Cerebellar nuclear complex (tissue), 1 donor: ENCODE data around the gene VPS11.

Experiments used
- DNase-seq, 2 experiments: peaks; one replicate each; lab custom pipeline; 2025; lab: John Stamatoyannopoulos, UW

Gene VPS11

DNA sequence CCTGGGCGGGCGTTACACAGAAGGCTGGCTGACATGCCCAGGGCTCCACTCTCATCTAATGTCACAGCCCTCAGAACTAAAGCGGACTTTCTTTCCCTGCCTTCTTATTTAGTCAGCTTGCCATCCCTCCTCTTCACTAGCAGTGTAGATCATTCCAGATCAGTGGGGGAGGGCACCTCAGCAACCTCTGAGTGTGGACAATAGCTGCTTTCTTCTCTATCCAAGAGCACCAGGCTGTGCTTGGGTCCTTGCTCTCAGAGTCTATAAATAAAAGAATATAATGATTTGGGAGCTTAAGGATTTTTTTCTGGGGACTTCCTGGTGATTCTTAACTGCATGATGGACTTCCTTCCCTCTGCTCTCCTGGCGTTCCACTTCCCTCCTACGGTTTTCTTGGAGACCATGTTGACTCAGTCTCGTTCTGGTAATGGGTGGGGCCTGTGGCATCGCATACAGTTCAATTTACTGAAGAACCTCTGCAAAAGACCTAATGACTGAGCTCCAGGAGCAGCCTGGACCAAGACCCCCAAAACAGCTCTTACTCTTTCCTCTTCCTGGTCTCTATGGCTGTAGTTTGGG lies 14.2 kb downstream of the VPS11 start:
- no peak for DNase-seq

DNA sequence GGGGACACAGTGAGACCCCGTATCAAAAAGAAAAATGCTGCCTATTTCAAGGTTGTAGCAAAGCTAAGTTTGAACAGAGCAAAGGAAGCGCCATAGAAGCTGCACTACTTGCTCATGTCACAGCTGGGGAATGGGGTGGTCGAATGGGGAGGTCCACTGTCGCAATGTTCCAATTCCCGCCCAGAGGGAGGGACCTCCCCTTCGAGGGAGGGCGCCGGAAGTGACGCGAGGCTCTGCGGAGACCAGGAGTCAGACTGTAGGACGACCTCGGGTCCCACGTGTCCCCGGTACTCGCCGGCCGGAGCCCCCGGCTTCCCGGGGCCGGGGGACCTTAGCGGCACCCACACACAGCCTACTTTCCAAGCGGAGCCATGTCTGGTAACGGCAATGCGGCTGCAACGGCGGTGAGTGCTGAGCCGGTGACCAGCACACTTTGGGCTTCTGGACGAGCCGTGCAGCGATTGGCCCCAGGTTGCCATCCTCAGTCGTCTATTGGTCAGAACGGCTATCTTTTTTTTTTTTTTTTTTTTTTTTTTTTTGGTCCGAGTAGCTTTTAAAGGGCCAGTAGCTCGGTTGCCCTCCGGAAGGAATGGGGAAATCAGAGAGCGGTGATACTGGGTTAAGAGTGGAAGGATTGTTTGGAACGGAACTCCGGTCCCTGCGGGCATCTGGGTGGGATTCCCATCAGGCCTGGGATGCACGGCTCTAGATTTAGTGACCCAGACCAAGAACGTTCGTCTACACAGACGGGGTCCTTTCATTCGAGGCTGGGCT lies 17.2 kb downstream of the VPS11 start, which contains the start of gene HMBS:
Gene HMBS (plus strand): TSS at position 219 of the 774 bp plus-strand sequence. CDS start 153 bp downstream, at position 372.
- peak; percentile 60 to 91 for DNase-seq

DNA sequence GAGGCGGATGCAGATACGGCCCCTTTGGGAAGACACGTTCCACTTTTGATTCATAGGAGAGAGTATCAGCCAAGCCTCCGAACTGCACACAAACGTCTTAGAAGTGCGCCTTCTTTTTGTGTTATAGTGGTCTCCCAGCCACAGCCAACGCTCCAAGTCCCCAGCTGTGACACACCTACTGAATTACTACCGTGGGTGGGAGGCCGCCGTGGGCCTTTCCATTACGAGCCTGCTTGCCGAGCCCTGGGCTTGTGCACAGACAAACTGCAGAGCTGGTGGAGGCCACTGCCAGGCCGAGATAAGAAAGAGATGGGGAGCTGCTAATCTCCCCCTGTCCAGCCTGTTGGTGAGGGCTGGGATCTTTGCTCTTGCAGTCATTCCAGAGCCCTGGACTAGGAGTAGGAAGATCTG lies 17.8 kb downstream of the VPS11 start:
- no peak for DNase-seq

DNA sequence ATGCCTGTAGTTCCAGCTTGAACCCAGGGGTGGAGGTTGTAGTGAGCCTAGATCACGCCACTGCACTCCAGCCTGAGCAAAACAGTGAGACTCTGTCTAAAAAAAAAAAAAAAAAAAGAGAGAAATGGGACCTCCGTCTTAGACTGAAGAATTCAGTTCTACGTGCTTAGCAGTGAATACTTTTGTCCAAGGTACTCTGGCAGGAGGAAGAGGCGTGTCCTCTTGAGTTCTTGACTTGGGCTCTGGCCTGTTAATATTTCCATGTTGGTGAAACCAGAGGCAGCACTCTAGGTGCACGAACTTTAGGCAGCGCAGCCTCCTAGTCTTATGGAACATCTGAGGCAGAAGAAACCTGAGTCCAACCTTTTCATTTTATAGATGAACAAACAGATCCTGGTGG lies 19.5 kb downstream of the VPS11 start:
- no peak for DNase-seq

DNA sequence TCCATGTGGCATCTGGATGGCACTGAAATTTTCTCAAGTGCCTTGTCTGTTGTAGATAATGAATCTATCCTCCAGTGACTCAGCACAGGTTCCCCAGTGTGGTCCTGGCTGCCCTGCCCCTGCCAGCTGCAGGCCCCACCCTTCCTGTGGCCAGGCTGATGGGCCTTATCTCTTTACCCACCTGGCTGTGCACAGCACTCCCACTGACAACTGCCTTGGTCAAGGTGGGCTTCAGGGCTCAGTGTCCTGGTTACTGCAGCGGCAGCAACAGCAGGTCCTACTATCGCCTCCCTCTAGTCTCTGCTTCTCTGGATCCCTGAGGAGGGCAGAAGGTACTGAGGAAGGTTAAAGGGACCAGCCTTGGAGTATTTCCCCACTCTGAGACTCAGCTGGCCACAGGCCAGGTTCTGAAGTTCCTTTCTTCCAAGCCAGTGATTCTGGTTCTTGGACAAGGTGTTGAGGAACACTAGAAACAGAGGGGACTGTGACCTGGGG lies 20.2 kb downstream of the VPS11 start:
- DNase-seq: no peak

DNA sequence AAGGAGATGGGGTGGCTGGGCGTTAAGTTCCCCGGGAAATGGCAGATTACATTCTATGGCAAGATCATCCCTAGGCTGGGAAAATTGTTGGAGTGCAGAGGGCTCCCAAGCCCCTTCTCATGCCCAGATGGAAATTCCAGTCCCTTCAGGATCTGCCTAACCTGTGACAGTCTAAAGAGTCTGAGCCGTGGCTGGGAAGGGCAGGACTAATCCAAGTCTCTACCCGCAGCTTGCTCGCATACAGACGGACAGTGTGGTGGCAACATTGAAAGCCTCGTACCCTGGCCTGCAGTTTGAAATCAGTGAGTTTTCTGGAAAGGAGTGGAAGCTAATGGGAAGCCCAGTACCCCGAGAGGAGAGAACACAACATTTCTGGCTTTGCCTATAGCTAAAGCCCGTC lies 20.8 kb downstream of the VPS11 start:
- DNase-seq: no peak

DNA sequence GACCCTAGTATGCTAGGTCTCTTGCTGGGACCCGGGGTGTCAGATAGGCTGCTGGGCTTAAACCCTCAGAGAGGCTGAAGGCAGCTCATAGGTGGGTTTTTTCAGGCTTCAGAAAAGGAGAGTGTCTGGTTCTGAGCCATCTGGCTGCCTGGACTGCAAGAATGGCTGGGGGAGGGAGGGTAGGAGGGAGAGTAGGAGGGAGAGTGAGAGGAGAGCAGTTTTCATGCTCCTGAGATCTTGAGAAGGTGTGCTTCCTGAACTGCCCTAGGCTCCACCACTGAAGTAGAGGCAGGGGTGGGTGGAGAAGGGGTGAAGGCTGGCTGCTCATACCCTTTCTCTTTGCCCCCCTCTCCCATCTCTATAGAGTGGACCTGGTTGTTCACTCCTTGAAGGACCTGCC lies 21.7 kb downstream of the VPS11 start:
- DNase-seq: no peak

DNA sequence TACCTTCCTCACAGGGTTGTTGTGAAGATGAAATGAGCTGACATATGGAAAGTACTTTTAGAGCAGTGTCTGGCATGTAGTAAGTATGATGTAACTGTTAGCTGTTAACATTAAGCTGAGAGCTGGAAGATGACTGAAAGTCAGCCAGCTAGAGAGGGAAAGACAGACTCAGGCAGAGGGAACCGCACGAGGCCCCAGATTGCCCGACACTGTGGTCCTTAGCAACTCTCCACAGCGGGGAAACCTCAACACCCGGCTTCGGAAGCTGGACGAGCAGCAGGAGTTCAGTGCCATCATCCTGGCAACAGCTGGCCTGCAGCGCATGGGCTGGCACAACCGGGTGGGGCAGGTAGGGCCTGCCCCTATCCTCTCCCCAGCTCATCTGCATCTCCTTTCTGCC lies 23.6 kb downstream of the VPS11 start:
- no peak for DNase-seq

DNA sequence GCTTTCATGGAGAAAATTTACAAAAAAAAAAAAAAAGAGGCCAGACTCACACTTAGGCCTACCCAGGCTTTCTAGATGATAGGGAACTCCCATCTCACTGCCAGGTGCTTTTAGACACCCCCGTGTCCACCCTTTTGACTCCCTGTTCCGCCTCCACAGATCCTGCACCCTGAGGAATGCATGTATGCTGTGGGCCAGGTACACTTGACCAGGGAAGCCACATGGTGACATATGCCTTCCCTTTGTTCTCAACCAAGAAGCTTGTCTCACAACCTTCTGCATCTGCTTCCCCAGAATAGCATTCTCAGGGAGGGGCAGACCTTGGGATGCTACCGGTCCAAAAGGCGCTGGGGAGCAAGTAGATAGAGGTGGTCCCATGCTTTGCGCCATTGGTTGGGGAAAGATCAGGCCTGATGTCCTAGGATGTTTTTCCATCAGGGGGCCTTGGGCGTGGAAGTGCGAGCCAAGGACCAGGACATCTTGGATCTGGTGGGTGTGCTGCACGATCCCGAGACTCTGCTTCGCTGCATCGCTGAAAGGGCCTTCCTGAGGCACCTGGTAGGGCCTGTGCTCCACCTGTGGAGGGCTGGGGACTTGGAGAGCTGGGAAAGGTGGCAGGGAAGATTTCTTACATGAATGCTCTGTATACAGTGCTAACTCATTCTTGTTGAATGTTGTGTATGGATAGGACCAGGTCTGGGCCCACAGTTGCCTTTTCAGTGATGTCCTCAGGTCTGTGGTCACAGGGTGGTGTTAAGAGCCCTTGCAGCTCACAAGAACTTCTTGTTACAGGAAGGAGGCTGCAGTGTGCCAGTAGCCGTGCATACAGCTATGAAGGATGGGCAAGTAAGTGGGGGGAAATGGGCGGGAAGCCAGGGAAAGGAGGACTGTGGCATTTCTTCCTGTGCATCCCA lies 24.6 kb downstream of the VPS11 start:
- DNase-seq: no peak

DNA sequence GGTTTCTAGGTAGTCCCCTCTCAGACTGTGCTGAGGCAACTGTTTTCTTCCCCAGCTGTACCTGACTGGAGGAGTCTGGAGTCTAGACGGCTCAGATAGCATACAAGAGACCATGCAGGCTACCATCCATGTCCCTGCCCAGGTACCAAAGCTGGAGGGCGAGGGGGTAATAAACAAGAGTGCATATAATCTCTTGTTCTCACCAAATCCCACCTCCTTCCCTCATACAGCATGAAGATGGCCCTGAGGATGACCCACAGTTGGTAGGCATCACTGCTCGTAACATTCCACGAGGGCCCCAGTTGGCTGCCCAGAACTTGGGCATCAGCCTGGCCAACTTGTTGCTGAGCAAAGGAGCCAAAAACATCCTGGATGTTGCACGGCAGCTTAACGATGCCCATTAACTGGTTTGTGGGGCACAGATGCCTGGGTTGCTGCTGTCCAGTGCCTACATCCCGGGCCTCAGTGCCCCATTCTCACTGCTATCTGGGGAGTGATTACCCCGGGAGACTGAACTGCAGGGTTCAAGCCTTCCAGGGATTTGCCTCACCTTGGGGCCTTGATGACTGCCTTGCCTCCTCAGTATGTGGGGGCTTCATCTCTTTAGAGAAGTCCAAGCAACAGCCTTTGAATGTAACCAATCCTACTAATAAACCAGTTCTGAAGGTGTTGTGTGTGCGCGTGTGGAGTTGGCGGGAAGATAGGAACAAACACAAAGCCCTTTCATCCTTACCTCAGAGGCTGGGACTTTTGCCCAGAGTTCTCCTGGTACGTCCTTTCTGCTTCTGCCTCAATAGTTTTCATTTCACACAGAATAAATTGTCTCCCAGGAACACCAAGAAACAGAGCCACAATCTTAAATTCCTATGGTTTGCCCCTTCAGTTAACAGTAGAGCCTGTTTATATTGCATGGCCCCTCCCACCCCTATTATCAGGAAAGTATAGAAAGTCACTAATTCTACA lies 25.5 kb downstream of the VPS11 start:
- no peak for DNase-seq

DNA sequence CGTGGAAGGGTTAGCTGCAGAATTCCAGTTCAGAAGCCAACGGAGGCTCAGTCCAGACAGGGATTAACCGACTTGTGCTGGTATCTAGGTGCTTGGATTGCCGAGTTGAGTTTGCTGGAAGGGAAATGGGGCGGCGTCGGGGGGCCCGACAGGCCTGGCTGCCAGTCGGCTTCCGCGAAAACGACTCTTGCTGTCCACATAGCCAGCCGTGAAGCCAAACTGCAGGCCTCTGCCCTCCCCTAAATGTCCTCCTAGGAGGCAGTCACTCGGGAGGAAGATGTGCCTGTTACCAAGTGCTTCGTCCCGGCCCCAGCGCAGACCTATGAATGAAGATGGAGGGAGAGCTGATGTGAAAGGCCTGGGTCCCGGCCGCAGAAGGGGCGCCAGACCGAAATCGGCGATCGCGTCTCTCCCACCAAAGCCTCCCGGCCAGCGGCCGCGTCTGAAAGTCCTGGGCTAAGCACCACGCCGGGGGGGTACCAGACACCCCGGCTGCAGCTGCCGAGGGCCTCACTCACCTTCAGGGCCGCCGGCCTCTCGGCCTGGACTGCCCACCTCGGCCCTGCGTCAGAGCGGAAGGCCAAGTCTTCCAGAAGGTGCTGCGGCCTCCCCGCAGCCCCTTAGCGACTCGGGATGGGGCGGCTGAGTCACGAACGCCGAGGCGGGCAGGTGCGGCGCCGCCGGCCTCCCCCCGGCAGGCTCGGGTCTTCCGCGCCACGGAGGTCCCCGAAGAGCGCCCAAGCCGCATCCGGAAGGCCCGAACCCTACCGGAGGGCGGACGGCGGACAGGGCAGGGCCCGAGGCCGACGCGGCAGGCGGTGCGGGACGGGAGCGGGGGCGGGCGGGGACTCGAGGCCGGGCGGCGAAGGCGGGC lies 26.6 kb downstream of the VPS11 start:
- no peak for DNase-seq

DNA sequence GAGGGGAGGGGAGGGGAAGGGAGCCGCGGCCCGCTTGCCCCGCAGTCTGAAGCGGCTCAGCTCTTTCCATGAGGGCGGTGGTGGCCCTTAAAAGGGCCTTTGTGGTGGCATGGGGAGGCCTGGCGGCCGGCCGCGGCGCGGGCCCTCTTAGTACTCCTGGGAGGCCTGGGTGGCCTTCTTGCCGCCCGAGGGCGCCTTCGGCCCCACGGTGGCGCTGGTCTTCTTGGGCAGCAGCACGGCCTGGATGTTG lies 27.1 kb downstream of the VPS11 start:
- peak in 1 of 2 experiments; percentile 8 for DNase-seq

DNA sequence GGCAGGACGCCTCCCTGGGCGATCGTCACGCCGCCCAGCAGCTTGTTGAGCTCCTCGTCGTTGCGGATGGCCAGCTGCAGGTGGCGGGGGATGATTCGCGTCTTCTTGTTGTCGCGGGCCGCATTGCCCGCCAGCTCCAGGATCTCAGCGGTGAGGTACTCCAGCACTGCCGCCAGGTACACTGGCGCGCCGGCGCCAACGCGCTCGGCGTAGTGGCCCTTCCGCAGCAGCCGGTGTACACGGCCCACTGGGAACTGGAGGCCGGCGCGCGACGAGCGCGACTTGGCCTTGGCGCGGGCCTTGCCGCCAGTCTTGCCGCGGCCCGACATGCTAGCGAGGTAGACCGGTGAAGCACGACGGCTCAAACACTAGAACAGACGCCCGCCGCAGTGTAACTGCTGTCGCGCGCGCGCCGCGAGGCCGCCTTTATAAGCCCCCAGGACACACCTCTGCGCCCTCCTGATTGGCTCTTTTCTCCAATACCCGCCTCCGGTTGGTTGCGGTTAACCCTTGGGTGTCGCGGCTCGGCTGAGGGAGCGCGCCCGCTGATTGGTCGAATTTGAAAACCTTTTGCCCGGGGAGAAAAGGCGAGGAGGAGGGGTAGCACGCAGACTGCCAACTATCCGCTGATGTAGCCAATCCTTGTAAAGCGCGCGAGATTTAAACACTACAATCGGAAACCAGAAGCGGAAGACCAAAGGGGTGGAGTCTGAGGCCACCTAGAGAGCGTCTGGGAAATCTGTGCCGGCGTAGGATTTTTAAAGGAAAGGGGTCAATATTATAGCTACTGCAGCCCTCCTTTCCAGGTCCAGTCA lies 27.7 kb downstream of the VPS11 start:
- DNase-seq: peak; percentile 98 to 99

DNA sequence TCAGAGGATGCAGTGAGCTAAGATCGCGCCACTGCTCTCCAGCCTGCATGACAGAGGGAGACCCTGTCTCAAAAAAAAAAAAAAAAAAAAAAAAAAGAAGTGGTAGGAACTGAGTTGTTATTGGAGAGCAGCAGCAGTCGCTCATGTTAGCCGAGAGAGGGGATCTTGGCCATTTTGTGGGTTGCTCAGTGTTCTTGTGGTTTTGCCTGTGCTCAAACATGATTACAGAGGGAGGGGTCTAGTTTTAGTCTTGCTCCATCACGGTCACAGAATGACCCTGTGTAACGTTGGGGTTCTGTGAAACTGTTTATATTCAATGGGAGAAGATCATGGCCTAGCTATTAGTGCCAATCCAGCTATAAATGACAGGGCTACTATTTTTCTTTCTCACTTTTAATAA lies 32.1 kb downstream of the VPS11 start:
- DNase-seq: no peak

DNA sequence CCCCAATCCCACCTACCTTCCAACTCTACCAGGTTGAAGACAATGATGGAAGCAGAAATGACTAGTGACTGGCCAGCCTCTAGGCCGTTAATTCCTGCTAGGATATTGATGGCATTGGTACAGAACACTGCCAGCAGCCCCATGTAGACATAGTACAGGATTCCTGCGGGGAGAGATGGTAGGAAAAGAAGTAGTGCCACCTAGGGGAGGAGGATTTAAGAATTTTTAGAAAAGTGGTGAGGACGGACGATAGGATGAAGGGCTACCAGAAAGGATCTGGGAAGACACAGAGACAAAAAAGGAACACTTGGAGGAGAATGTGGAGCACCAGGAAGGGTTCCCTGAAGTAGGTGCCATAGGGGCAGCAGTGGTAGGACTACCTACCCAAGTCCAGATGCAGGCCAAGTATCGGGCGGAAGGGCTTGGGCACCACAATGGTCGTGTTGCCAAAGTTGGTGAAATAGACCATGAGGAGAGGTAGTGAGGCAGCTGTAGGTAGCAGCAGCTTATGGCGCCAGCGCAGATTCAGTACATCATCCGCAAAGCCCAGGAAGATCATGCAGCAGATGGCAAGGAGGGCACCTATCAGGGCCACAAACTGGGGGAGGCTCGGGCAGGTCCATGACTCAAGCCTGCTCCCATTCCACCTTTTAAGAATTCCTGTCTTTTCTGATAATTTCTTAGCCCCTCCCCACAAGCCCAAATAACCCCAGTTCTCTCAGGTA lies 32.8 kb downstream of the VPS11 start:
- DNase-seq: no peak

DNA sequence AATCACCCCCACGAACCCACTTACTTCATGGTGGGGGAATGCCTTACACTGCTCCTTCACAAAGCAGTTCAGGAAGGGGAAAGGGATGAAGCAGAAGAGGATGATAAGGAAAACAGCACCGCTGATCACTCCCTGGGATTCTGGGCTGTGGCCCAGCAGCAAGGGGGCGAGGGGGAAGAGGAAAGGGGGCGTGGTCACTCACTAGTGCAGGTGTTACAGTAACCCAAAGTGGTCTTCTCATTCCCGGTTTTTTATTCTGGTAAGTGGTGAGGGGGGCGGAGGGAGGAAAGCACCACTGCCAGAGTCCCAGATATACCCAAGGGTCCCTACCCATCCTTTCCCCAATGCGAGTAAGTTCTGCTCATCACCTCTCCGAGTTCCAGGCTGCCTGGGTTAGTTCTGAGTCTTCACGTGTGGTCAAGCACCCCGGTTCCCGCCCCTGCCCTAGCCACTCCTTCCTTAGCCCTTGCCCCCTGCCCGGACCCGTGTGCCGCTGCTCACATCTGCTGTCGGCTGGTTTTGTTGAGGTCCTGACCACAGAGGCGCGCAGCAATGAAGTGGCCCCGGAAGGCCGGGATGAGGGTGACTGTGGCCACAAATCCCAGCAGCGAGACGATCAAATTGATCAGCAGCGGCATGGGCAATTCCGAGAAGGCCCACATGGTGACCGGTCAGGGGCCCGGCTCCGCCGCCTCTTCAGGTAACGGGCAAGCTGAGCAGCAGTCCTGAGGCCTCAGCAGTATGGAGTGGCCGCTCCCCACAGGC lies 33.6 kb downstream of the VPS11 start:
- DNase-seq: no peak

DNA sequence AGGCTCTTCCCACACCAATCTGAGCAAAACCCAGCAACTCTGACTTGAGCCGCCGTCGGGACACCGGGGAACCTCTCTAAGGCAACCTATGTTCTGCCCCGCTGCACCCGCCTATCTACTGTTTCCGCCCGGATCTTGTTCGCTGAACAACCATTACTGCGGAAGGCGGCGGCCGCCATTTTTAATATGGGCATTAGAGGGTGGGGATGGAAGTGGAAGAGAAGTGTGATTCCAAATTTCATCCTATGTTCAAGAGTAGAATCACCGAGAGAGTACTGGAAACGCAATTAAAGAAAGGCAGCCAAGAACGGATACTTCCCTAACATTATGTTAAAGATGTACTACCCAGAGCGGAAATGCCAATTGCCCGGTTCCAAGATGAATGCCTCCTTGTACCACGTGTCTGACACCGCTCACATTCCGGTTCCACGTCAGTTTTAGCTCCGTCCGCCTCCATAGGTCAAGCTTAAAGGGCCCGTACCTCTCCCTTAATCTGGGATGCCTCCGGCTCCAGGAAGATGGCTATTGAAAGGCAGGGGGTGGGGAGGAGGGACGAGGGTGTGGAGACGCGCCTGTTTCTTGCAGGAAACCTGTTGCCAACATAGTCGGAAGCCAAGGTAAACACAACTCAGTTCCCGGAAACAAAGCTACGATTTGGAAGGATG lies 34.3 kb downstream of the VPS11 start, which contains the start of gene DPAGT1:
Gene DPAGT1 (minus strand): TSS at position 95 of the 665 bp plus-strand sequence. CDS start 198 bp downstream, outside the sequence.
- peak; percentile 69 to 90 for DNase-seq
